ENCODE results near the gene RBBP6.

RBBP6 gene

GRCh38 chr16:24552705-24553246 lies 13.4 kb downstream of the RBBP6 start:
- TF ChIP-seq CTCF (IDR thresholded peaks at IDR 0.05; ENCODE audit: extremely low read depth, insufficient read depth, missing control alignments) = no peak
- DNase-seq (ENCODE audit: low spot score) = no peak
- in situ Hi-C loops (cut with MboI; ENCODE audit: low pct_unique_long_range_greater_than_20kb, low sequenced_read_pairs, unreplicated experiment) = no loop called here

- DNase-seq (ENCODE audit: low spot score) = no peak
- no peak for TF ChIP-seq CTCF (IDR thresholded peaks at IDR 0.05; ENCODE audit: extremely low read depth, insufficient read depth, missing control alignments)
- in situ Hi-C loops (cut with MboI; ENCODE audit: low pct_unique_long_range_greater_than_20kb, low sequenced_read_pairs, unreplicated experiment) = no loop called here
These were observed 14.6 kb downstream of the RBBP6 start for GRCh38 chr16:24553983-24554382.

- no peak for TF ChIP-seq CTCF (IDR thresholded peaks at IDR 0.05; ENCODE audit: extremely low read depth, insufficient read depth, missing control alignments)
- DNase-seq (ENCODE audit: low spot score) = no peak
- in situ Hi-C loops (cut with MboI; ENCODE audit: low pct_unique_long_range_greater_than_20kb, low sequenced_read_pairs, unreplicated experiment) = no loop called here
These were observed 16.0 kb downstream of the RBBP6 start for GRCh38 chr16:24555346-24555872.

- TF ChIP-seq CTCF (IDR thresholded peaks at IDR 0.05; ENCODE audit: extremely low read depth, insufficient read depth, missing control alignments) = no peak
- in situ Hi-C loops (cut with MboI; ENCODE audit: low pct_unique_long_range_greater_than_20kb, low sequenced_read_pairs, unreplicated experiment) = no loop called here
These were observed 23.4 kb downstream of the RBBP6 start for GRCh38 chr16:24562811-24563210.

GRCh38 chr16:24568392-24568791 lies 29.0 kb downstream of the RBBP6 start:
- no peak for TF ChIP-seq CTCF (IDR thresholded peaks at IDR 0.05; ENCODE audit: extremely low read depth, insufficient read depth, missing control alignments)
- DNase-seq (ENCODE audit: low spot score) = no peak
- in situ Hi-C loops (cut with MboI; ENCODE audit: low pct_unique_long_range_greater_than_20kb, low sequenced_read_pairs, unreplicated experiment) = no loop called here

More at GRCh38 chr16:24562811-24563210, 23.4 kb downstream of the RBBP6 start:
- no peak for DNase-seq (ENCODE audit: low spot score)

- in situ Hi-C loops (cut with MboI; ENCODE audit: low pct_unique_long_range_greater_than_20kb, low sequenced_read_pairs, unreplicated experiment) = no loop called here
- no peak for TF ChIP-seq CTCF (IDR thresholded peaks at IDR 0.05; ENCODE audit: extremely low read depth, insufficient read depth, missing control alignments)
These were observed 31.7 kb downstream of the RBBP6 start for GRCh38 chr16:24571096-24571495.

More at GRCh38 chr16:24571096-24571495, 31.7 kb downstream of the RBBP6 start:
- DNase-seq (ENCODE audit: low spot score) = no peak

Data from GM13977 (cell line).